HCT116 (cell line): ENCODE results near the gene MRPS21. TPM values are rescaled to one million over a fixed set of nuclear protein-coding genes. Genes with fewer than 3 reads are reported as not detected.

Source experiments
- ATAC-seq: fragments of 200-7000 bp; cut with Tn5 transposase; 2 replicates; pipeline ENCODE4 v1.9.1; 2020; ENCODE audit warnings: mild to moderate bottlenecking, moderate library complexity
- BruUV-seq: library from RNA; stranded (reverse); fragments of 400-500 nt; replicated peaks from 2 replicates; lab custom pipeline; 2021; lab: Mats Ljungman, UMichigan
- CTCF ChIA-PET: fragments of 300-600 bp; sonication (Branson Sonifier 250); formaldehyde crosslinking; loops from one replicate; lab custom pipeline; 2021; ENCODE audit warnings: antibody characterized with exemption; lab: Charles Lee
- POLR2A ChIA-PET: fragments of 300-600, 350-600 bp; sonication (Branson Sonifier 250); formaldehyde crosslinking; loops from one replicate; lab custom pipeline; 2021; ENCODE audit warnings: antibody characterized with exemption; lab: Charles Lee
- RAD21 ChIA-PET, 2 experiments: fragments of 300-600 bp; sonication (Branson Sonifier 250); formaldehyde crosslinking; loops; one replicate each; lab custom pipeline; 2023; ENCODE audit warnings: low total read pairs in 2 of 2; ENCODE audit not compliant: uncharacterized antibody in 2 of 2, unreplicated experiment in 2 of 2, low non-redundant PET in 1 of 2; lab: Charles Lee
- DNase-seq: peaks from one replicate; pipeline ENCODE4 v3.0.0-alpha.2; 2010; ENCODE audit warnings: low read depth, low spot score
- H2AFZ ChIP-seq: fragments of 200-600 bp; shearing (Covaris generic), sonication (generic); 2 replicates; pipeline ENCODE4 v1.6.1; 2017; ENCODE audit warnings: low read depth, mixed run types, mixed read lengths, antibody characterized with exemption, low read length; ENCODE audit not compliant: poor library complexity, severe bottlenecking
- H3K27ac ChIP-seq: 2 replicates; pipeline ENCODE4 v1.5.1; 2012; ENCODE audit warnings: low read depth, low read length
- H3K27me3 ChIP-seq: fragments of 200-600 bp; sonication (generic); 2 replicates; pipeline ENCODE4 v1.6.1; 2016; ENCODE audit warnings: mixed run types, low read length, mixed read lengths; ENCODE audit not compliant: insufficient read depth
- H3K36me3 ChIP-seq, 2 experiments: fragments of 200-500 bp in 1 of 2; fragments of 200-600 bp in 1 of 2; sonication (Bioruptor generic) in 1 of 2; sonication (generic) in 1 of 2; 2 replicates each; pipeline versions ENCODE4 v1.5.1 to v1.6.1; 2014 to 2016; ENCODE audit warnings: low read length in 2 of 2, inconsistent platforms in 1 of 2, mixed read lengths in 1 of 2, mixed run types in 1 of 2; ENCODE audit not compliant: insufficient read depth in 2 of 2, control insufficient read depth in 1 of 2
- H3K4me1 ChIP-seq, 2 experiments: fragments of 200-600 bp in 1 of 2; sonication (generic) in 1 of 2; 2 replicates each; pipeline versions ENCODE4 v1.5.1 to v1.6.1; 2012 to 2017; ENCODE audit warnings: low read length in 2 of 2, inconsistent platforms in 1 of 2, mild to moderate bottlenecking in 1 of 2, mixed read lengths in 1 of 2, mixed run types in 1 of 2, moderate library complexity in 1 of 2; ENCODE audit not compliant: insufficient read depth in 2 of 2, control insufficient read depth in 1 of 2
- H3K4me2 ChIP-seq: fragments of 200-600 bp; sonication (generic); 2 replicates; pipeline ENCODE4 v1.6.1; 2017; ENCODE audit warnings: mixed run types, low read length, mixed read lengths
- H3K4me3 ChIP-seq, 2 experiments: fragments of 200-600 bp in 1 of 2; sonication (generic) in 1 of 2; replicated peaks in 1 of 2; 2 replicates each; pipeline ENCODE4 v1.5.1; 2011 to 2016; ENCODE audit warnings: low read length in 2 of 2, control low read depth in 1 of 2, low read depth in 1 of 2, mild to moderate bottlenecking in 1 of 2, mixed read lengths in 1 of 2, mixed run types in 1 of 2
- H3K79me2 ChIP-seq: fragments of 200-600 bp; sonication (generic); 2 replicates; pipeline ENCODE4 v1.6.1; 2017; ENCODE audit warnings: mild to moderate bottlenecking, mixed run types, low read length, moderate library complexity, mixed read lengths; ENCODE audit not compliant: insufficient read depth
- H3K9ac ChIP-seq: fragments of 200-600 bp; sonication (generic); 2 replicates; pipeline ENCODE4 v1.6.1; 2016; ENCODE audit warnings: low read length, mixed read lengths
- H3K9me2 ChIP-seq: fragments of 200-600 bp; sonication (generic), shearing (Covaris generic); 2 replicates; pipeline ENCODE4 v1.6.1; 2017; ENCODE audit warnings: mixed run types, mild to moderate bottlenecking, moderate library complexity; ENCODE audit not compliant: insufficient read depth
- H3K9me3 ChIP-seq, 2 experiments: fragments of 200-500 bp in 1 of 2; fragments of 200-600 bp in 1 of 2; sonication (Bioruptor generic) in 1 of 2; sonication (generic) in 1 of 2; 2 replicates each; pipeline ENCODE4 v1.6.1; 2014 to 2017; ENCODE audit warnings: low read length in 2 of 2, mixed read lengths in 2 of 2, inconsistent platforms in 1 of 2, low read depth in 1 of 2, mild to moderate bottlenecking in 1 of 2, mixed run types in 1 of 2, moderate library complexity in 1 of 2; ENCODE audit not compliant: control insufficient read depth in 1 of 2, insufficient read depth in 1 of 2
- H4K20me1 ChIP-seq: fragments of 200-600 bp; sonication (generic), shearing (Covaris generic); 2 replicates; pipeline ENCODE4 v1.6.1; 2017; ENCODE audit warnings: mixed run types, mild to moderate bottlenecking, moderate library complexity; ENCODE audit not compliant: insufficient read depth
- CBX3 ChIP-seq: IDR thresholded peaks from 2 replicates; pipeline ENCODE4 v1.6.1; 2012; ENCODE audit warnings: low read depth
- CEBPB ChIP-seq: IDR thresholded peaks from 2 replicates; pipeline ENCODE4 v1.6.1; 2012; ENCODE audit warnings: low read depth
- EGR1 ChIP-seq: IDR thresholded peaks from 2 replicates; pipeline ENCODE4 v1.6.1; 2012; ENCODE audit warnings: low read depth
- ELF1 ChIP-seq: IDR thresholded peaks from 2 replicates; pipeline ENCODE4 v1.6.1; 2012; ENCODE audit warnings: low read depth, borderline replicate concordance
- EZH2 ChIP-seq: fragments of 200-600 bp; sonication (generic); IDR thresholded peaks from 2 replicates; pipeline ENCODE4 v1.6.1; 2017; ENCODE audit warnings: antibody characterized with exemption, mixed run types
- JUND ChIP-seq: IDR thresholded peaks from 2 replicates; pipeline ENCODE4 v1.6.1; 2012
- POLR2AphosphoS5 ChIP-seq: IDR thresholded peaks from 2 replicates; pipeline ENCODE4 v1.6.1; 2011; ENCODE audit warnings: mild to moderate bottlenecking, low read depth, low read length, moderate library complexity
- RAD21 ChIP-seq: IDR thresholded peaks from 2 replicates; pipeline ENCODE4 v1.6.1; 2012; ENCODE audit warnings: low read depth, mild to moderate bottlenecking
- SIN3A ChIP-seq: IDR thresholded peaks from 2 replicates; pipeline ENCODE4 v1.6.1; 2012; ENCODE audit warnings: low read depth
- SP1 ChIP-seq: IDR thresholded peaks from 2 replicates; pipeline ENCODE4 v1.6.1; 2012; ENCODE audit warnings: low read depth
- SRF ChIP-seq: IDR thresholded peaks from 2 replicates; pipeline ENCODE4 v1.6.1; 2012; ENCODE audit warnings: low read depth
- TCF7L2 ChIP-seq: IDR thresholded peaks from 2 replicates; pipeline ENCODE4 v1.7.0; 2011; ENCODE audit warnings: borderline replicate concordance, inconsistent platforms; ENCODE audit not compliant: insufficient read depth, insufficient read length; ENCODE audit errors: extremely low read depth
- YY1 ChIP-seq: IDR thresholded peaks from 2 replicates; pipeline ENCODE4 v1.6.1; 2011; ENCODE audit warnings: low read length, low read depth, moderate library complexity, mild to moderate bottlenecking; ENCODE audit not compliant: insufficient replicate concordance; ENCODE audit errors: extremely low read depth
- ZFX ChIP-seq: fragments of 450-650 bp; IDR thresholded peaks from 2 replicates; pipeline ENCODE4 v1.6.1; 2017
- intact Hi-C: fragments of 100-400 bp; cut with micrococcal nuclease; formaldehyde crosslinking; loops from 2 replicates; pipeline ENCODE4 v1.10.0; 2022
- total RNA-seq: library from RNA; stranded (reverse); gene quantifications from one replicate; pipeline ENCODE4 v1.2.1, GENCODE V29; 2021; ENCODE audit not compliant: unreplicated experiment
- TF ChIP-seq, protein P1 (sequence below): IDR thresholded peaks from 2 replicates; pipeline ENCODE4 v1.6.1; 2012; ENCODE audit warnings: low read depth
- TF ChIP-seq, protein P2 (sequence below): IDR thresholded peaks from 2 replicates; pipeline ENCODE4 v1.6.1; 2011; ENCODE audit warnings: mild to moderate bottlenecking, low read length, moderate library complexity; ENCODE audit not compliant: insufficient replicate concordance; ENCODE audit errors: extremely low read depth

The MRPS21 gene
- total RNA-seq, 1 experiment from 2014 or later: 96.9 TPM

DNA sequence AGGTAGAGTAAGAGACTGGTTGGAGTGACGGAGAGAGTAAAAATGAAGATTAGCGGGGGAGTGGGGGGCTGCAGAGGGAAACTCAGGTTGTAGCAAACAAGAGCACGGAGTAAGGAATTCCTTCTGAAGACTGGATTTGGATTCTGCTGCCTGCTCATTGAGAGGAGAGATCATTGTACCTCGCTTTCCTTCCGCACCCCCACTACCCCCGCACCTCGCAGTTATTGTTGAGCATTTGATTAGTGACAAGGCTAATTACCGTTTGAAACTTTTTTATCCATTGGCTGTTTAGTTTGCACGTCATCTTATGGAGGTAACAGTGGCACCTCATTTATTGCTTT lies 28.1 kb downstream of the MRPS21 start:
- no peaks in the 10 kb centered on the region for H3K9me3 ChIP-seq
- H3K4me2 ChIP-seq: peak overlapping the region; percentile 73
- TSS peak; percentile 88 for BruUV-seq
- peaks cover 4 to 11% of the 10 kb centered on the region in 2 experiments; a peak in 3 of 4 replicates for H3K4me1 ChIP-seq
- H3K36me3 ChIP-seq: peaks cover 20 to 22% of the 10 kb centered on the region in 2 experiments
- DNase-seq: no peak
- H3K27ac ChIP-seq: peak overlapping the region; percentile 49
- ATAC-seq: no peak; the same call in 1 of the 2 replicates
- ChIA-PET RAD21 (no interaction called here), CTCF (no interaction called here), POLR2A (no interaction called here)
- no peak overlapping the region for H2AFZ ChIP-seq
- H3K9ac ChIP-seq: peak overlapping the region; percentile 82
- intact Hi-C loops: loop anchor here (5.0 kb wide), 1 partner anchor 64 kb away; the partner anchor contains the start of gene CA14
- H3K79me2 ChIP-seq: peaks cover 54% of the 10 kb centered on the region
- H3K27me3 ChIP-seq: no peaks in the 10 kb centered on the region
- no peak for TF ChIP-seq CBX3
- H4K20me1 ChIP-seq: no peaks in the 10 kb centered on the region
- H3K4me3 ChIP-seq: peak overlapping the region; percentile 79 to 92
- H3K9me2 ChIP-seq: no peaks in the 10 kb centered on the region

DNA sequence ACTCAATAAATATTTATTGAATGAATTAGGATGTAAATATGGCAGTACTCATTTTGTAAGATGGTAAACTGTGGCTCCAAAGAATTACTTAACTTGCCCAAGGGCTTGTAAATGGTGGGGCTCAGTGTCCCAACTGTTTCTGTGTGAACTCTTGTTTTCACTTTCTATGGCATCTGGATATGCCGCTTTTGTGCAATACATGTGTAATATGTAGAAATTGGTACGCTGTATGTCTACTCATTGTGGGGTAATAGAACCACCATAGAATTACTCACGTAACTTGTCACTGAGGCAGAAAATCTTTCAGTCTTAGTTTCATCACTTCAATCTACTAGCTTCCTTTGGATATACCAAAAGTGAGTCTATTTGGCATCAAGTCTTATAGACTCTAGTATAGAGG lies 28.6 kb downstream of the MRPS21 start:
- no TSS peak for BruUV-seq
- TF ChIP-seq EGR1 (no peak), SIN3A (no peak), SP1 (no peak), ELF1 (no peak), CEBPB (no peak), JUND (no peak), YY1 (no peak), SRF (no peak), CBX3 (no peak), ZFX (no peak), RAD21 (no peak), TCF7L2 (no peak), POLR2AphosphoS5 (no peak), EZH2 (no peak)
- TF ChIP-seq, protein P1, sequence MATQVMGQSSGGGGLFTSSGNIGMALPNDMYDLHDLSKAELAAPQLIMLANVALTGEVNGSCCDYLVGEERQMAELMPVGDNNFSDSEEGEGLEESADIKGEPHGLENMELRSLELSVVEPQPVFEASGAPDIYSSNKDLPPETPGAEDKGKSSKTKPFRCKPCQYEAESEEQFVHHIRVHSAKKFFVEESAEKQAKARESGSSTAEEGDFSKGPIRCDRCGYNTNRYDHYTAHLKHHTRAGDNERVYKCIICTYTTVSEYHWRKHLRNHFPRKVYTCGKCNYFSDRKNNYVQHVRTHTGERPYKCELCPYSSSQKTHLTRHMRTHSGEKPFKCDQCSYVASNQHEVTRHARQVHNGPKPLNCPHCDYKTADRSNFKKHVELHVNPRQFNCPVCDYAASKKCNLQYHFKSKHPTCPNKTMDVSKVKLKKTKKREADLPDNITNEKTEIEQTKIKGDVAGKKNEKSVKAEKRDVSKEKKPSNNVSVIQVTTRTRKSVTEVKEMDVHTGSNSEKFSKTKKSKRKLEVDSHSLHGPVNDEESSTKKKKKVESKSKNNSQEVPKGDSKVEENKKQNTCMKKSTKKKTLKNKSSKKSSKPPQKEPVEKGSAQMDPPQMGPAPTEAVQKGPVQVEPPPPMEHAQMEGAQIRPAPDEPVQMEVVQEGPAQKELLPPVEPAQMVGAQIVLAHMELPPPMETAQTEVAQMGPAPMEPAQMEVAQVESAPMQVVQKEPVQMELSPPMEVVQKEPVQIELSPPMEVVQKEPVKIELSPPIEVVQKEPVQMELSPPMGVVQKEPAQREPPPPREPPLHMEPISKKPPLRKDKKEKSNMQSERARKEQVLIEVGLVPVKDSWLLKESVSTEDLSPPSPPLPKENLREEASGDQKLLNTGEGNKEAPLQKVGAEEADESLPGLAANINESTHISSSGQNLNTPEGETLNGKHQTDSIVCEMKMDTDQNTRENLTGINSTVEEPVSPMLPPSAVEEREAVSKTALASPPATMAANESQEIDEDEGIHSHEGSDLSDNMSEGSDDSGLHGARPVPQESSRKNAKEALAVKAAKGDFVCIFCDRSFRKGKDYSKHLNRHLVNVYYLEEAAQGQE: no peak
- TF ChIP-seq, protein P2, sequence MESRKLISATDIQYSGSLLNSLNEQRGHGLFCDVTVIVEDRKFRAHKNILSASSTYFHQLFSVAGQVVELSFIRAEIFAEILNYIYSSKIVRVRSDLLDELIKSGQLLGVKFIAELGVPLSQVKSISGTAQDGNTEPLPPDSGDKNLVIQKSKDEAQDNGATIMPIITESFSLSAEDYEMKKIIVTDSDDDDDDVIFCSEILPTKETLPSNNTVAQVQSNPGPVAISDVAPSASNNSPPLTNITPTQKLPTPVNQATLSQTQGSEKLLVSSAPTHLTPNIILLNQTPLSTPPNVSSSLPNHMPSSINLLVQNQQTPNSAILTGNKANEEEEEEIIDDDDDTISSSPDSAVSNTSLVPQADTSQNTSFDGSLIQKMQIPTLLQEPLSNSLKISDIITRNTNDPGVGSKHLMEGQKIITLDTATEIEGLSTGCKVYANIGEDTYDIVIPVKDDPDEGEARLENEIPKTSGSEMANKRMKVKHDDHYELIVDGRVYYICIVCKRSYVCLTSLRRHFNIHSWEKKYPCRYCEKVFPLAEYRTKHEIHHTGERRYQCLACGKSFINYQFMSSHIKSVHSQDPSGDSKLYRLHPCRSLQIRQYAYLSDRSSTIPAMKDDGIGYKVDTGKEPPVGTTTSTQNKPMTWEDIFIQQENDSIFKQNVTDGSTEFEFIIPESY: no peak

More for the DNA sequence above, 28.6 kb downstream of the MRPS21 start:
- H3K36me3 ChIP-seq: peaks cover 23 to 27% of the 10 kb centered on the region in 2 experiments
- no peak overlapping the region for H2AFZ ChIP-seq
- H3K9ac ChIP-seq: peak overlapping the region; percentile 82
- ChIA-PET POLR2A (interaction anchor here (0.7 kb wide), 1 partner anchor 25 kb away, joined by 4 read pairs; no protein-coding TSS in a partner anchor), RAD21 (no interaction called here), CTCF (no interaction called here)
- H3K9me2 ChIP-seq: no peaks in the 10 kb centered on the region
- peak overlapping the region; percentile 79 to 92 for H3K4me3 ChIP-seq
- H3K4me1 ChIP-seq: peaks cover 4 to 11% of the 10 kb centered on the region in 2 experiments; a peak in 3 of 4 replicates
- H3K9me3 ChIP-seq: no peaks in the 10 kb centered on the region
- intact Hi-C loops: loop anchor here (5.0 kb wide), 1 partner anchor 65 kb away; the partner anchor contains the start of gene CA14
- DNase-seq: no peak
- peak overlapping the region; percentile 73 for H3K4me2 ChIP-seq
- no peaks in the 10 kb centered on the region for H4K20me1 ChIP-seq
- H3K27me3 ChIP-seq: no peaks in the 10 kb centered on the region
- peaks cover 59% of the 10 kb centered on the region for H3K79me2 ChIP-seq
- no peak overlapping the region for H3K27ac ChIP-seq
- no peak for ATAC-seq
